ENCODE data around the gene PDCD10.

The PDCD10 gene

GRCh38 chr3:167734498-167735232 is at the start of gene PDCD10:
Gene PDCD10 (minus strand): TSS chr3:167734892. CDS start chr3:167720157, 14,735 bp downstream.
- peak; percentile 99 for DNase-seq

GRCh38 chr3:167783781-167784180 is 49.1 kb upstream of the PDCD10 start:
- no peak for DNase-seq

- DNase-seq, result no peak
These were observed 45.7 kb upstream of the PDCD10 start for GRCh38 chr3:167780214-167780883.

- DNase-seq, result no peak
These were observed 42.7 kb upstream of the PDCD10 start for GRCh38 chr3:167777356-167777755.

- no peak for DNase-seq
These were observed 41.5 kb upstream of the PDCD10 start for GRCh38 chr3:167776066-167776685.

- DNase-seq, result no peak
These were observed 38.9 kb upstream of the PDCD10 start for GRCh38 chr3:167773584-167773983.

- DNase-seq, result no peak
These were observed 38.3 kb upstream of the PDCD10 start for GRCh38 chr3:167772992-167773391.

GRCh38 chr3:167762296-167762695 is 27.6 kb upstream of the PDCD10 start:
- no peak for DNase-seq

- DNase-seq, result no peak
These were observed 26.6 kb upstream of the PDCD10 start for GRCh38 chr3:167761302-167761701.

GRCh38 chr3:167754049-167754448 is 19.4 kb upstream of the PDCD10 start:
- DNase-seq, result no peak

- no peak for DNase-seq
These were observed 15.7 kb upstream of the PDCD10 start for GRCh38 chr3:167750272-167750971.

- no peak for DNase-seq
These were observed 15.0 kb upstream of the PDCD10 start for GRCh38 chr3:167749728-167750127.

GRCh38 chr3:167749209-167749608 is 14.5 kb upstream of the PDCD10 start:
- DNase-seq, result no peak

- DNase-seq, result no peak
These were observed 9.1 kb upstream of the PDCD10 start for GRCh38 chr3:167743799-167744198.

GRCh38 chr3:167742338-167742737 is 7.6 kb upstream of the PDCD10 start:
- DNase-seq, result no peak

GRCh38 chr3:167740961-167741587 is 6.4 kb upstream of the PDCD10 start:
- no peak for DNase-seq

- no peak for DNase-seq
These were observed 4.6 kb upstream of the PDCD10 start for GRCh38 chr3:167739190-167739810.

GRCh38 chr3:167738037-167738436 is 3.3 kb upstream of the PDCD10 start:
- DNase-seq, result no peak

GRCh38 chr3:167736997-167737396 is 2.3 kb upstream of the PDCD10 start:
- no peak for DNase-seq

GRCh38 chr3:167736264-167736787 is 1.6 kb upstream of the PDCD10 start:
- no peak for DNase-seq

- peak; percentile 91 for DNase-seq
These were observed 794 bp upstream of the PDCD10 start, which contains the start of gene SERPINI1 for GRCh38 chr3:167735233-167736138. Gene SERPINI1 (plus strand): TSS chr3:167735721. CDS start chr3:167789129, 53,408 bp downstream.

All from NCI-H524 treated with DMSO at 0.1 percent for 48 hours (cell line).